SU-DHL-6 (cell line): Measurements from ENCODE around the gene GALNT17.

Experiments
- H2AFZ ChIP-seq: fragments of 200-600 bp; sonication (generic); 2 replicates; pipeline ENCODE4 v1.6.1; 2014; ENCODE audit warnings: low read depth, mild to moderate bottlenecking, moderate library complexity, mixed read lengths, antibody characterized with exemption, low read length; ENCODE audit not compliant: severe bottlenecking
- H3F3A ChIP-seq: fragments of 200-600 bp; shearing (Covaris generic); 2 replicates; pipeline ENCODE4 v1.6.0; 2016; ENCODE audit warnings: antibody characterized with exemption, mild to moderate bottlenecking; ENCODE audit not compliant: insufficient read depth
- H3K27ac ChIP-seq: fragments of 200-600 bp; sonication (generic); 2 replicates; pipeline ENCODE4 v1.5.1; 2016; ENCODE audit warnings: low read depth, mild to moderate bottlenecking, low read length, moderate library complexity, mixed read lengths
- H3K27me3 ChIP-seq: fragments of 200-600 bp; sonication (generic), shearing (Covaris generic); 2 replicates; pipeline ENCODE4 v1.6.0; 2014; ENCODE audit warnings: mild to moderate bottlenecking, low read length
- H3K36me3 ChIP-seq: fragments of 200-600 bp; sonication (generic); 2 replicates; pipeline ENCODE4 v1.6.1; 2014; ENCODE audit warnings: mild to moderate bottlenecking, low read length, mixed read lengths
- H3K4me2 ChIP-seq: fragments of 300-600, 200-600 bp; shearing (Covaris generic), sonication (generic); 2 replicates; pipeline ENCODE4 v1.6.0; 2014; ENCODE audit warnings: low read length, low read depth, mild to moderate bottlenecking; ENCODE audit not compliant: poor library complexity, severe bottlenecking
- H3K4me3 ChIP-seq: fragments of 200-600 bp; sonication (generic); 2 replicates; pipeline ENCODE4 v1.5.1; 2014; ENCODE audit warnings: antibody characterized with exemption, low read length, mild to moderate bottlenecking, mixed read lengths; ENCODE audit not compliant: insufficient read depth, poor library complexity, severe bottlenecking
- H3K79me2 ChIP-seq: fragments of 200-600 bp; sonication (generic); 2 replicates; pipeline ENCODE4 v1.6.1; 2014; ENCODE audit warnings: mild to moderate bottlenecking, low read length, moderate library complexity; ENCODE audit not compliant: insufficient read depth
- H3K9ac ChIP-seq: fragments of 200-600 bp; sonication (generic); 2 replicates; pipeline ENCODE4 v1.7.0; 2014; ENCODE audit warnings: mild to moderate bottlenecking, low read length
- H3K9me2 ChIP-seq: fragments of 200-600 bp; sonication (generic); replicated peaks from 2 replicates; pipeline ENCODE4 v1.6.1; 2014; ENCODE audit warnings: low read length; ENCODE audit not compliant: insufficient read depth
- H3K9me3 ChIP-seq: fragments of 200-600 bp; sonication (generic); 2 replicates; pipeline ENCODE4 v1.6.1; 2014; ENCODE audit warnings: low read length, mixed read lengths; ENCODE audit not compliant: insufficient read depth
- H4K20me1 ChIP-seq: fragments of 200-600 bp; sonication (generic); 2 replicates; pipeline ENCODE4 v1.6.1; 2014; ENCODE audit warnings: low read depth, mild to moderate bottlenecking, antibody characterized with exemption, low read length, moderate library complexity, mixed read lengths
- CTCF ChIP-seq: fragments of 200-600 bp; sonication (generic); IDR thresholded peaks from one replicate; pipeline ENCODE4 v1.5.1; 2017; ENCODE audit warnings: antibody characterized with exemption, mild to moderate bottlenecking, low read length, moderate library complexity; ENCODE audit not compliant: insufficient read depth, poor library complexity, severe bottlenecking
- EZH2phosphoT487 ChIP-seq: fragments of 200-600 bp; sonication (generic), shearing (Covaris generic); conservative IDR thresholded peaks from 2 replicates; pipeline ENCODE4 v1.6.1; 2018; ENCODE audit warnings: mild to moderate bottlenecking, antibody characterized with exemption, low read length, moderate library complexity, mixed read lengths

GALNT17 gene

DNA sequence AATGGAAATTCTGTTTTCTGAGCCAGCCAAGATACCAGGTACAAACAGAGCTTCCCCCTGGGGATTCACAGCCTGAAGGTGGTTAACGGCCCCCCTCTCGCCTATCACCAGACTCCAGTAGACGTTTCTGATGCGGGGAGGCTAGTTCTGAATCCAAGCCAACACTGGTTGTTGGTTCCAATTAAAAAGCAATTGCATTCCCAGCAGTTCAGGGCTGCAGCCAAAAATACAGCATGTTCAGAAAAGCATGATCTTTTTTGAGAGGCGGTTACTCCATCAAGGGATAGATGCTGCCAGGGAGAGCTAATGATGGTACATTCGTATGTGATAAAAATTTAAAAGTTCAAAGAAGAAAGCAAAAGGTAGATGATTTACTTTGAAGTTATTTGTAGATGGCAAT lies 481.0 kb downstream of the GALNT17 start:
- Histone ChIP-seq H3K4me2 (no peak overlapping the region), H3K79me2 (no peaks in the 10 kb centered on the region), H3K4me3 (no peak overlapping the region), H3K9ac (no peak overlapping the region), H3K9me3 (no peaks in the 10 kb centered on the region), H3K9me2 (no peaks in the 10 kb centered on the region), H3K27ac (no peak overlapping the region), H3K36me3 (no peaks in the 10 kb centered on the region), H3F3A (no peaks in the 10 kb centered on the region), H3K27me3 (no peaks in the 10 kb centered on the region), H2AFZ (no peak overlapping the region), H4K20me1 (no peaks in the 10 kb centered on the region)
- TF ChIP-seq CTCF = no peak

DNA sequence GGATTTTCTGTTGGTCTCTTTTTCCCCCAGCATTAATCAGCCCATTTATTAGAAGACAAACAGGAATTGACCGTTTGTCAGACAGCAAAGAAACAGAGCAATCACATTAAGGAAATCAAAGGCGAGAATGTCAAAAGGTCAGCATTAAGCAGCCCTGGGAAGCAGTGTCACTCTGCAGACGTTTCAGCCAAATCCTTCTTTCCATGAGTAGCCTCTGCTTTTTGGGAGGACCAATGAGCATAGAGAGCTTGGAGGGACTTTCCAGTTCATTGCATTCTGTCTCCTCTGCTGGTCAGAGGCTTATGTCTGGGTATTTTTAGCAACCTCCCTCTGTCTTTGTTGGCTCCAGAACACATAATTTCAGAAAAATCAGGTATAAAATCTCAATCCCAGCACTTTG lies 481.4 kb downstream of the GALNT17 start:
- no peaks in the 10 kb centered on the region for H4K20me1 ChIP-seq
- H3K27ac ChIP-seq = no peak overlapping the region
- TF ChIP-seq CTCF (no peak), EZH2phosphoT487 (no peak)
- no peak overlapping the region for H2AFZ ChIP-seq
- no peaks in the 10 kb centered on the region for H3K79me2 ChIP-seq
- no peaks in the 10 kb centered on the region for H3F3A ChIP-seq
- H3K9ac ChIP-seq = no peak overlapping the region
- no peaks in the 10 kb centered on the region for H3K9me2 ChIP-seq
- no peak overlapping the region for H3K4me2 ChIP-seq
- no peaks in the 10 kb centered on the region for H3K36me3 ChIP-seq
- H3K9me3 ChIP-seq = no peaks in the 10 kb centered on the region
- H3K4me3 ChIP-seq = no peak overlapping the region
- H3K27me3 ChIP-seq = no peaks in the 10 kb centered on the region

DNA sequence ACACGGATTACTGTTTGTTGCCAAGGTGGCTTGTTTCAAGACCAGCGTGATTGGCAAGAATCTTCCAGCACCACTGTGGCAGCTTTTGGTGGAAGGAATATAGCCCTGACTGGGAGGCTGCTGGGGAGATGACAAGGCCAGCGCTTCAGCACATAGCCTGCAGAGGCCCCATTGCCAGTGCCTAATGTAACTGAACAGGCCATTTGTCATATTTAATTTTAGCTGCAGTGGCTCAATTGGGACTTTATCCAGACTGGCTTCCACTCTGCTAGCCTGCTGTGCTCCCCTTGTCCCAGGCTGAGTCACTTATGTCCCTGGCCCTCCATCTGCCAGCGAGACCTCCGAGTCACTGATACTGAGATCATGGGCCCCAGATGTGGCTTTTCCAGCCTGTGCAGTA lies 483.1 kb downstream of the GALNT17 start:
- H3K36me3 ChIP-seq = no peaks in the 10 kb centered on the region
- no peaks in the 10 kb centered on the region for H3K79me2 ChIP-seq
- TF ChIP-seq EZH2phosphoT487 = no peak
- TF ChIP-seq CTCF = no peak
- H3K9me2 ChIP-seq = no peaks in the 10 kb centered on the region
- no peaks in the 10 kb centered on the region for H3K27me3 ChIP-seq
- no peak overlapping the region for H3K9ac ChIP-seq
- no peaks in the 10 kb centered on the region for H3K9me3 ChIP-seq
- H3K4me3 ChIP-seq = no peak overlapping the region
- H3K27ac ChIP-seq = no peak overlapping the region
- H4K20me1 ChIP-seq = no peaks in the 10 kb centered on the region
- no peak overlapping the region for H3K4me2 ChIP-seq
- no peak overlapping the region for H2AFZ ChIP-seq
- H3F3A ChIP-seq = no peaks in the 10 kb centered on the region

DNA sequence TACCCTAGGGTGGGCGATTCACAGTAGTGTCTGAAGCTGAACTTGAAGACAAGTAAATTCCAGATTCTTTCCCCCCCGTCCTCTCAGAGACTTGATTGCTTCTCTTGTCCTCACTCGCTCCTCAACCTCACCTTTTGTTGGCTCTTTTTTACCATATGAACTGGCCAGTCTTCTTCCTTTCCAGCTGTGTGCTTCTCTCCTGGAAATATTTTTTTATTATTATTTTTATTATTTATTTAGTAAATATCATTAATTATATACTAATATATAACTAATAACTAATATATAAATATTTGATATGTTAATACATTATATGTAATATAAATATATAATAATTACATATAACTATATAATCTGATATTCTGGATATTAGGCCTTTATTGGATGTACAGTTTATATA lies 484.3 kb downstream of the GALNT17 start:
- Histone ChIP-seq H3F3A (no peaks in the 10 kb centered on the region), H3K4me3 (no peak overlapping the region), H4K20me1 (no peaks in the 10 kb centered on the region), H3K79me2 (no peaks in the 10 kb centered on the region), H3K27me3 (no peaks in the 10 kb centered on the region), H3K4me2 (no peak overlapping the region), H3K9me3 (no peaks in the 10 kb centered on the region), H3K9me2 (no peaks in the 10 kb centered on the region), H2AFZ (no peak overlapping the region), H3K9ac (no peak overlapping the region), H3K36me3 (no peaks in the 10 kb centered on the region), H3K27ac (no peak overlapping the region)
- TF ChIP-seq CTCF (no peak), EZH2phosphoT487 (no peak)
